H1 (cell line): ENCODE data around the gene F3. TPM values are rescaled to one million over a fixed set of nuclear protein-coding genes. Genes with fewer than 3 reads are reported as not detected.

Experiments
- CTBP2 ChIP-seq: IDR thresholded peaks from 2 replicates; pipeline ENCODE4 v1.7.0; 2011; ENCODE audit warnings: borderline replicate concordance, mild to moderate bottlenecking, moderate library complexity, mixed read lengths, low read length; ENCODE audit not compliant: insufficient read depth, insufficient read length
- EGR1 ChIP-seq: IDR thresholded peaks from 2 replicates; pipeline ENCODE4 v1.6.1; 2011; ENCODE audit warnings: low read depth, low read length, borderline replicate concordance
- TAF7 ChIP-seq: optimal IDR thresholded peaks from 2 replicates; pipeline ENCODE3; 2011; ENCODE audit warnings: low read depth, mild to moderate bottlenecking, inconsistent platforms, low read length, moderate library complexity, borderline replicate concordance
- polyA plus RNA-seq, 7 experiments: library from polyadenylated mRNA; depleted of rRNA in 3 of 7; stranded (reverse) in 5 of 7; unstranded in 2 of 7; fragments of >200 nt in 5 of 7; fragments of 200-250 nt in 2 of 7; gene quantifications; 1 replicate in 5 of 7; 2 replicates in 1 of 7; 4 replicates in 1 of 7; pipeline versions ENCODE4 v1.2.1 to v1.2.3, GENCODE V29; 2011 to 2013; ENCODE audit warnings: missing spikeins in 2 of 7, mixed read lengths in 2 of 7
- total RNA-seq: library from RNA; stranded (reverse); fragmentation: NEBNext Ultra II Directional; extraction: Animal tissue kit (Norgen Biotek cat#: 25700); gene quantifications from 2 replicates; pipeline ENCODE4 v1.2.1, GENCODE V29; 2021
- TF ChIP-seq, protein P1 (sequence below): IDR thresholded peaks from 2 replicates; pipeline ENCODE4 v1.6.1; 2011; ENCODE audit warnings: low read length, improper control_type of control experiment

F3 gene
- total and polyA plus RNA-seq, 2 of the 8 experiments (the other 6 are each of a cell fraction or from before 2014, with no cell fraction given) = 2.6 to 8.6 TPM

DNA sequence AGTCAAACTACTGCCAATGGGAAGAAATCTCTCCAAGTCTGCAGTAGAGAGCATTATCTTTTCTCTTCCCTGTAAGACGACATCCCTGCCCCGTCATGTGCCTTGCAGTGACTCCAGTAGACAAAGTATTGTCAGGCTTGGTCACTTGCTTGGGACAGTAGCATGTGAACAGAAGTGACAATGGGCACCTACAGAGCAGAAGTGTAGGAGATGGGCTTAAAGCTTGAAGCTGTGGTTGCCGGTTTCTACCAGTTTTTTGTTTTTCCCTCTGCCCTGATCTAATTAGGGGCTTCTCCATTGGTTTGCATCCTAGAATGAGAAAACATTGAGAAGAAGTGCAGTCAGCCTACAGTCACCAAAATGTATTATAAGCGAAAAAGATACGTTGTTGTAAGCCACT is 12.7 kb downstream of the F3 start (continued):
- TF ChIP-seq CTBP2 = no peak
- TF ChIP-seq, protein P1, sequence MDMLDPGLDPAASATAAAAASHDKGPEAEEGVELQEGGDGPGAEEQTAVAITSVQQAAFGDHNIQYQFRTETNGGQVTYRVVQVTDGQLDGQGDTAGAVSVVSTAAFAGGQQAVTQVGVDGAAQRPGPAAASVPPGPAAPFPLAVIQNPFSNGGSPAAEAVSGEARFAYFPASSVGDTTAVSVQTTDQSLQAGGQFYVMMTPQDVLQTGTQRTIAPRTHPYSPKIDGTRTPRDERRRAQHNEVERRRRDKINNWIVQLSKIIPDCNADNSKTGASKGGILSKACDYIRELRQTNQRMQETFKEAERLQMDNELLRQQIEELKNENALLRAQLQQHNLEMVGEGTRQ = no peak
- no peak for TF ChIP-seq TAF7
- no peak for TF ChIP-seq EGR1
